ENCODE data around the gene GKN2.

GRCh38 chr2:68912111-68912510 lies 40.6 kb downstream of the GKN2 start:
- no peak for TF ChIP-seq CTCF (conservative IDR thresholded peaks at IDR 0.05; ENCODE audit: low read length)
- TF ChIP-seq EZH2phosphoT487 (IDR thresholded peaks at IDR 0.05; ENCODE audit: borderline replicate concordance, low read depth, low read length), result no peak
